Measurements from ENCODE around the gene CCL11. TPM values are rescaled to one million over a fixed set of nuclear protein-coding genes. Genes with fewer than 3 reads are reported as not detected.

The CCL11 gene
- total and polyA plus RNA-seq, 2 experiments from 2014 or later, result not detected

- H4K20me1 ChIP-seq (replicated peaks; ENCODE audit: insufficient read depth), result no peaks in the 10 kb centered on the region
- no peak overlapping the region for H2AFZ ChIP-seq
- H3K9me2 ChIP-seq (ENCODE audit: insufficient read depth), result no peaks in the 10 kb centered on the region
- Mint-ChIP-seq H3K27ac (no peak overlapping the region), H3K4me1 (no peaks in the 10 kb centered on the region), H3K36me3 (ENCODE audit: low read depth) (no peaks in the 10 kb centered on the region), H3K4me3 (no peak overlapping the region), H3K9me3 (no peaks in the 10 kb centered on the region), H3K27me3 (ENCODE audit: insufficient read depth, low read depth, poor library complexity) (no peaks in the 10 kb centered on the region)
- no peaks in the 10 kb centered on the region for H3K36me3 ChIP-seq (ENCODE audit: insufficient read depth)
- H3K4me3 ChIP-seq, result no peak overlapping the region
- no peak overlapping the region for H3K4me2 ChIP-seq
- TF ChIP-seq, protein P1, sequence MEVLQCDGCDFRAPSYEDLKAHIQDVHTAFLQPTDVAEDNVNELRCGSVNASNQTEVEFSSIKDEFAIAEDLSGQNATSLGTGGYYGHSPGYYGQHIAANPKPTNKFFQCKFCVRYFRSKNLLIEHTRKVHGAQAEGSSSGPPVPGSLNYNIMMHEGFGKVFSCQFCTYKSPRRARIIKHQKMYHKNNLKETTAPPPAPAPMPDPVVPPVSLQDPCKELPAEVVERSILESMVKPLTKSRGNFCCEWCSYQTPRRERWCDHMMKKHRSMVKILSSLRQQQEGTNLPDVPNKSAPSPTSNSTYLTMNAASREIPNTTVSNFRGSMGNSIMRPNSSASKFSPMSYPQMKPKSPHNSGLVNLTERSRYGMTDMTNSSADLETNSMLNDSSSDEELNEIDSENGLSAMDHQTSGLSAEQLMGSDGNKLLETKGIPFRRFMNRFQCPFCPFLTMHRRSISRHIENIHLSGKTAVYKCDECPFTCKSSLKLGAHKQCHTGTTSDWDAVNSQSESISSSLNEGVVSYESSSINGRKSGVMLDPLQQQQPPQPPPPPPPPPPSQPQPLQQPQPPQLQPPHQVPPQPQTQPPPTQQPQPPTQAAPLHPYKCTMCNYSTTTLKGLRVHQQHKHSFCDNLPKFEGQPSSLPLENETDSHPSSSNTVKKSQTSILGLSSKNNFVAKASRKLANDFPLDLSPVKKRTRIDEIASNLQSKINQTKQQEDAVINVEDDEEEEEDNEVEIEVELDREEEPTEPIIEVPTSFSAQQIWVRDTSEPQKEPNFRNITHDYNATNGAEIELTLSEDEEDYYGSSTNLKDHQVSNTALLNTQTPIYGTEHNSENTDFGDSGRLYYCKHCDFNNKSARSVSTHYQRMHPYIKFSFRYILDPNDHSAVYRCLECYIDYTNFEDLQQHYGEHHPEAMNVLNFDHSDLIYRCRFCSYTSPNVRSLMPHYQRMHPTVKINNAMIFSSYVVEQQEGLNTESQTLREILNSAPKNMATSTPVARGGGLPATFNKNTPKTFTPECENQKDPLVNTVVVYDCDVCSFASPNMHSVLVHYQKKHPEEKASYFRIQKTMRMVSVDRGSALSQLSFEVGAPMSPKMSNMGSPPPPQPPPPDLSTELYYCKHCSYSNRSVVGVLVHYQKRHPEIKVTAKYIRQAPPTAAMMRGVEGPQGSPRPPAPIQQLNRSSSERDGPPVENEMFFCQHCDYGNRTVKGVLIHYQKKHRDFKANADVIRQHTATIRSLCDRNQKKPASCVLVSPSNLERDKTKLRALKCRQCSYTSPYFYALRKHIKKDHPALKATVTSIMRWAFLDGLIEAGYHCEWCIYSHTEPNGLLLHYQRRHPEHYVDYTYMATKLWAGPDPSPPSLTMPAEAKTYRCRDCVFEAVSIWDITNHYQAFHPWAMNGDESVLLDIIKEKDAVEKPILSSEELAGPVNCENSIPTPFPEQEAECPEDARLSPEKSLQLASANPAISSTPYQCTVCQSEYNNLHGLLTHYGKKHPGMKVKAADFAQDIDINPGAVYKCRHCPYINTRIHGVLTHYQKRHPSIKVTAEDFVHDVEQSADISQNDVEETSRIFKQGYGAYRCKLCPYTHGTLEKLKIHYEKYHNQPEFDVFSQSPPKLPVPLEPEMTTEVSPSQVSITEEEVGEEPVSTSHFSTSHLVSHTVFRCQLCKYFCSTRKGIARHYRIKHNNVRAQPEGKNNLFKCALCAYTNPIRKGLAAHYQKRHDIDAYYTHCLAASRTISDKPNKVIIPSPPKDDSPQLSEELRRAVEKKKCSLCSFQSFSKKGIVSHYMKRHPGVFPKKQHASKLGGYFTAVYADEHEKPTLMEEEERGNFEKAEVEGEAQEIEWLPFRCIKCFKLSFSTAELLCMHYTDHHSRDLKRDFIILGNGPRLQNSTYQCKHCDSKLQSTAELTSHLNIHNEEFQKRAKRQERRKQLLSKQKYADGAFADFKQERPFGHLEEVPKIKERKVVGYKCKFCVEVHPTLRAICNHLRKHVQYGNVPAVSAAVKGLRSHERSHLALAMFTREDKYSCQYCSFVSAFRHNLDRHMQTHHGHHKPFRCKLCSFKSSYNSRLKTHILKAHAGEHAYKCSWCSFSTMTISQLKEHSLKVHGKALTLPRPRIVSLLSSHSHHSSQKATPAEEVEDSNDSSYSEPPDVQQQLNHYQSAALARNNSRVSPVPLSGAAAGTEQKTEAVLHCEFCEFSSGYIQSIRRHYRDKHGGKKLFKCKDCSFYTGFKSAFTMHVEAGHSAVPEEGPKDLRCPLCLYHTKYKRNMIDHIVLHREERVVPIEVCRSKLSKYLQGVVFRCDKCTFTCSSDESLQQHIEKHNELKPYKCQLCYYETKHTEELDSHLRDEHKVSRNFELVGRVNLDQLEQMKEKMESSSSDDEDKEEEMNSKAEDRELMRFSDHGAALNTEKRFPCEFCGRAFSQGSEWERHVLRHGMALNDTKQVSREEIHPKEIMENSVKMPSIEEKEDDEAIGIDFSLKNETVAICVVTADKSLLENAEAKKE (CRISPR knock-in tag; IDR thresholded peaks at IDR 0.05), result no peak
- TF ChIP-seq NANOG (IDR thresholded peaks at IDR 0.05; ENCODE audit: borderline replicate concordance) (no peak), CREB1 (CRISPR knock-in tag; IDR thresholded peaks at IDR 0.05; ENCODE audit: low read depth) (no peak), ETS1 (IDR thresholded peaks at IDR 0.05) (no peak), EZH2phosphoT487 (IDR thresholded peaks at IDR 0.05; ENCODE audit: unreplicated experiment) (no peak)
- ATAC-seq (no peak), DNase-seq (ENCODE audit: low spot score) (no peak)
- H3F3A ChIP-seq (replicated peaks; ENCODE audit: low read depth), result no peaks in the 10 kb centered on the region
- no peaks in the 10 kb centered on the region for H3K27me3 ChIP-seq (ENCODE audit: insufficient read depth)
- no peaks in the 10 kb centered on the region for H3K79me2 ChIP-seq (replicated peaks; ENCODE audit: insufficient read depth)
- H3K27ac ChIP-seq (ENCODE audit: low read depth), result no peak overlapping the region
- no peaks in the 10 kb centered on the region for H3K4me1 ChIP-seq (ENCODE audit: insufficient read depth)
Measured at GRCh38 chr17:34305061-34305460, 19.5 kb downstream of the CCL11 start.

- TF ChIP-seq STAT1 (IDR thresholded peaks at IDR 0.05; ENCODE audit: unreplicated experiment), result no peak
- TF ChIP-seq EZH2 (IDR thresholded peaks at IDR 0.05; ENCODE audit: low read depth, unreplicated experiment), result no peak
- no peak for TF ChIP-seq CREB1 (CRISPR knock-in tag; IDR thresholded peaks at IDR 0.05; ENCODE audit: low read depth)
- Histone ChIP-seq H2AFZ (no peak overlapping the region), H3K4me2 (no peak overlapping the region), H3F3A (replicated peaks; ENCODE audit: low read depth) (no peaks in the 10 kb centered on the region), H3K27me3 (ENCODE audit: insufficient read depth) (no peaks in the 10 kb centered on the region), H4K20me1 (replicated peaks; ENCODE audit: insufficient read depth) (no peaks in the 10 kb centered on the region), H3K9me2 (ENCODE audit: insufficient read depth) (no peaks in the 10 kb centered on the region), H3K27ac (ENCODE audit: low read depth) (no peak overlapping the region), H3K36me3 (ENCODE audit: insufficient read depth) (no peaks in the 10 kb centered on the region), H3K79me2 (replicated peaks; ENCODE audit: insufficient read depth) (no peaks in the 10 kb centered on the region), H3K4me3 (no peak overlapping the region), H3K4me1 (ENCODE audit: insufficient read depth) (no peaks in the 10 kb centered on the region)
- Mint-ChIP-seq H3K4me1 (no peaks in the 10 kb centered on the region), H3K27ac (no peak overlapping the region), H3K4me3 (no peak overlapping the region), H3K27me3 (ENCODE audit: insufficient read depth, low read depth, poor library complexity) (no peaks in the 10 kb centered on the region), H3K9me3 (no peaks in the 10 kb centered on the region), H3K36me3 (ENCODE audit: low read depth) (no peaks in the 10 kb centered on the region)
- ATAC-seq, result no peak
- no peak for DNase-seq (ENCODE audit: low spot score)
Measured at GRCh38 chr17:34305606-34306005, 20.1 kb downstream of the CCL11 start.
